OCI-LY1 (cell line): ENCODE measurements around the gene NUDT14.

Experiments
- H2AFZ ChIP-seq: fragments of 200-600 bp; sonication (generic), shearing (Covaris generic); 2 replicates; pipeline ENCODE4 v1.6.0; 2014; ENCODE audit warnings: antibody characterized with exemption, mild to moderate bottlenecking, low read length
- H3F3A ChIP-seq: fragments of 200-600 bp; sonication (generic), shearing (Covaris generic); 2 replicates; pipeline ENCODE4 v1.6.0; 2014; ENCODE audit warnings: mild to moderate bottlenecking, antibody characterized with exemption, low read length, moderate library complexity; ENCODE audit not compliant: insufficient read depth
- H3K27ac ChIP-seq: fragments of 200-600 bp; sonication (generic); 2 replicates; pipeline ENCODE4 v1.5.1; 2014; ENCODE audit warnings: low read length, mixed run types, mild to moderate bottlenecking, low read depth; ENCODE audit not compliant: poor library complexity, severe bottlenecking
- H3K27me3 ChIP-seq: fragments of 200-600 bp; sonication (generic); 2 replicates; pipeline ENCODE4 v1.6.0; 2014; ENCODE audit warnings: antibody characterized with exemption, mild to moderate bottlenecking, low read length, moderate library complexity; ENCODE audit not compliant: insufficient read depth
- H3K36me3 ChIP-seq: fragments of 200-600 bp; sonication (generic); 2 replicates; pipeline ENCODE4 v1.6.1; 2014; ENCODE audit warnings: mild to moderate bottlenecking, antibody characterized with exemption, low read length, moderate library complexity, mixed read lengths; ENCODE audit not compliant: insufficient read depth
- H3K4me1 ChIP-seq: fragments of 200-600 bp; sonication (generic); 2 replicates; pipeline ENCODE4 v1.5.1; 2014; ENCODE audit warnings: mild to moderate bottlenecking, low read length, moderate library complexity; ENCODE audit not compliant: insufficient read depth, severe bottlenecking
- H3K4me2 ChIP-seq: fragments of 200-600 bp; sonication (generic), shearing (Covaris generic); 2 replicates; pipeline ENCODE4 v1.6.1; 2014; ENCODE audit warnings: low read length
- H3K4me3 ChIP-seq: fragments of 200-600 bp; sonication (generic); 2 replicates; pipeline ENCODE4 v1.5.1; 2014; ENCODE audit warnings: low read length, low read depth, mild to moderate bottlenecking, mixed read lengths; ENCODE audit not compliant: poor library complexity, severe bottlenecking
- H3K79me2 ChIP-seq: fragments of 200-600 bp; shearing (Covaris generic); 2 replicates; pipeline ENCODE4 v1.6.1; 2016; ENCODE audit warnings: mixed run types, low read length, mixed read lengths; ENCODE audit not compliant: insufficient read depth
- H3K9ac ChIP-seq: fragments of 200-600 bp; sonication (generic), shearing (Covaris generic); 2 replicates; pipeline ENCODE4 v1.6.1; 2014; ENCODE audit warnings: mild to moderate bottlenecking, low read length, mixed read lengths
- H3K9me2 ChIP-seq: fragments of 200-600 bp; sonication (generic), shearing (Covaris generic); 2 replicates; pipeline ENCODE4 v1.6.1; 2014; ENCODE audit warnings: low read depth, mild to moderate bottlenecking, low read length, mixed read lengths
- H3K9me3 ChIP-seq: fragments of 200-600 bp; shearing (Covaris generic); 2 replicates; pipeline ENCODE4 v1.6.1; 2014; ENCODE audit warnings: low read length, mixed read lengths
- H4K20me1 ChIP-seq: fragments of 200-600 bp; sonication (generic), shearing (Covaris generic); 2 replicates; pipeline ENCODE4 v1.6.0; 2016; ENCODE audit warnings: mild to moderate bottlenecking, low read length; ENCODE audit not compliant: insufficient read depth
- EZH2 ChIP-seq: fragments of 200-600 bp; sonication (generic), shearing (Covaris generic); IDR thresholded peaks from 2 replicates; pipeline ENCODE4 v1.8.0; 2017; ENCODE audit warnings: borderline replicate concordance, mixed run types, mild to moderate bottlenecking, antibody characterized with exemption, low read length, moderate library complexity, mixed read lengths
- TF ChIP-seq, protein P1 (sequence below): fragments of 200-600 bp; sonication (generic), shearing (Covaris generic); IDR thresholded peaks from 2 replicates; pipeline ENCODE4 v1.5.1; 2017; ENCODE audit warnings: mild to moderate bottlenecking, antibody characterized with exemption, low read length, moderate library complexity, mixed read lengths

The NUDT14 gene

DNA sequence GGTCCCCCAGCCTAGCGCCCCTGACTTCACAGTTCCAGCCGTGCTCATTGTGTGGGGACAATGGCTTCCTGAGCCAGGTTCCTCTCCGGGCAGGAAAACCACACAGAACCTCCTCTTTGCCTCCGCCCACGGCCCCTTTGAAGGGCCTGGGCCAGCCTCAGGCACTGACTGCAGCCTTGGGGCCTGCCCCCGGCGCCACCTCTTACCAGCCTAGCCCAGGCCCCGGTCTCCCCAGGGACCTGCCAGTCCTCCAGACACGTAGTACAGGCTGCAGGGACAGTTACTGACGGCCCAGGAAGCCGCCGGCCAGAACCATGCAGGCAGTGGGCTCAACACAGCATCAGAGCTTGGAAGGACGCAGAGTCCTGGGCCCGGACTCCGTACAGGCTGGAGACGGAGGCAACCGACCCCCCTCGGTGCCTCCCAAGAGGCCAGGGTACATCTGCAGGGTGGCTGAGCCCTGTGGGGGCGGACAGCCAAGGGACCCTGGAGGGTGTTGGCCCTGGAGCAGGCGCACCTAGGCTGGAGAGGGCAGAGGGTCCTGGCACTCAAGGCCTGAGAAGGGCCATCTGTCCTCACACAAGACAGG, 20.9 kb upstream of the NUDT14 start:
- TF ChIP-seq EZH2, result no peak
- TF ChIP-seq, protein P1, sequence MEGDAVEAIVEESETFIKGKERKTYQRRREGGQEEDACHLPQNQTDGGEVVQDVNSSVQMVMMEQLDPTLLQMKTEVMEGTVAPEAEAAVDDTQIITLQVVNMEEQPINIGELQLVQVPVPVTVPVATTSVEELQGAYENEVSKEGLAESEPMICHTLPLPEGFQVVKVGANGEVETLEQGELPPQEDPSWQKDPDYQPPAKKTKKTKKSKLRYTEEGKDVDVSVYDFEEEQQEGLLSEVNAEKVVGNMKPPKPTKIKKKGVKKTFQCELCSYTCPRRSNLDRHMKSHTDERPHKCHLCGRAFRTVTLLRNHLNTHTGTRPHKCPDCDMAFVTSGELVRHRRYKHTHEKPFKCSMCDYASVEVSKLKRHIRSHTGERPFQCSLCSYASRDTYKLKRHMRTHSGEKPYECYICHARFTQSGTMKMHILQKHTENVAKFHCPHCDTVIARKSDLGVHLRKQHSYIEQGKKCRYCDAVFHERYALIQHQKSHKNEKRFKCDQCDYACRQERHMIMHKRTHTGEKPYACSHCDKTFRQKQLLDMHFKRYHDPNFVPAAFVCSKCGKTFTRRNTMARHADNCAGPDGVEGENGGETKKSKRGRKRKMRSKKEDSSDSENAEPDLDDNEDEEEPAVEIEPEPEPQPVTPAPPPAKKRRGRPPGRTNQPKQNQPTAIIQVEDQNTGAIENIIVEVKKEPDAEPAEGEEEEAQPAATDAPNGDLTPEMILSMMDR, result no peak
- Histone ChIP-seq H3K9me2 (no peaks in the 10 kb centered on the region), H3K79me2 (no peaks in the 10 kb centered on the region), H3K9me3 (no peaks in the 10 kb centered on the region), H3F3A (no peaks in the 10 kb centered on the region), H2AFZ (no peak overlapping the region), H3K4me2 (no peak overlapping the region), H4K20me1 (no peaks in the 10 kb centered on the region), H3K36me3 (no peaks in the 10 kb centered on the region), H3K27me3 (peaks cover 3% of the 10 kb centered on the region; the same call in 1 of the 2 replicates), H3K4me1 (no peaks in the 10 kb centered on the region), H3K4me3 (no peak overlapping the region), H3K9ac (no peak overlapping the region), H3K27ac (no peak overlapping the region)

DNA sequence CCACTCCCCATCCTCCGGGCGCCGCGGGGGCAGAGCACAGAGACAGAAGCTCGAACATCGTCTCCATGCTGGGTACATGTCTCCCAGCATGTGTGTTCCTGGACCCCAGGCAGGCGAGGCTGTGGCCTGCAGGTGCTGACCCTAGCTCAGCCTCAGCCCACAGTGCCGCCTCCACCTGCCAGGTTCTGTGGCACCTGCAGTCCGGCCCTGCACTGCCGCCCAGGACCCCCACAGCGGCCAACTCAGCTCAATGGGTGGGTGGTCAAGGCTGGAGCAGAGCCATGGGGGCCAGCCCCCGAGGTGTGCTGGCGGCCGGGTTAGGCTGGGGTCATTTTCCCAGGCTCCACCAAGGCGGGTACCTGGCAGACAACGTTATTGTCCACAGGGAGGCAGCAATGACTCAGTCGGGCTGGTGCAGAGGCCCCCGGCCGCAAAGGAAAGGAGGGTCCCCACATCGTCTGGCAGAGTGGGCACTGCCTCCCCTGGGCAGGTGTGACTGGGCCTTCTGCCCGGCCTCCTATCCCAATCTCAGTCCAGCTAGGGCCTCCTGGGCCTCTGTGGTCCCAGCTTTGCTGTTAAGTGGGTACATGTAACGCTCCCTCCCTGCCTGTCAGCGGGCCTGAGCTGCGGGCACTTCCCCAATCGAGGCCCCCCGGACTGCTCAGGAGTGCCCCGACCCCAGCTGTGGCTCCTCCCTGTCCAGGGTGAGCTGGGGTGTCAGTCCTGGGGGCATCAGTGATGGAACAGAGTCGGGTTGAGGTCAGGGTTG, 20.2 kb upstream of the NUDT14 start:
- Histone ChIP-seq H3K9me3 (no peaks in the 10 kb centered on the region), H3K4me1 (no peaks in the 10 kb centered on the region), H3K4me3 (no peak overlapping the region), H2AFZ (no peak overlapping the region), H3F3A (no peaks in the 10 kb centered on the region), H3K36me3 (no peaks in the 10 kb centered on the region), H4K20me1 (no peaks in the 10 kb centered on the region), H3K9me2 (no peaks in the 10 kb centered on the region), H3K27ac (no peak overlapping the region), H3K79me2 (no peaks in the 10 kb centered on the region), H3K9ac (no peak overlapping the region), H3K27me3 (peaks cover 3% of the 10 kb centered on the region; the same call in 1 of the 2 replicates), H3K4me2 (no peak overlapping the region)
- no peak for TF ChIP-seq EZH2
- TF ChIP-seq, protein P1, result peak; percentile 47; the same call in 1 of the 2 replicates

DNA sequence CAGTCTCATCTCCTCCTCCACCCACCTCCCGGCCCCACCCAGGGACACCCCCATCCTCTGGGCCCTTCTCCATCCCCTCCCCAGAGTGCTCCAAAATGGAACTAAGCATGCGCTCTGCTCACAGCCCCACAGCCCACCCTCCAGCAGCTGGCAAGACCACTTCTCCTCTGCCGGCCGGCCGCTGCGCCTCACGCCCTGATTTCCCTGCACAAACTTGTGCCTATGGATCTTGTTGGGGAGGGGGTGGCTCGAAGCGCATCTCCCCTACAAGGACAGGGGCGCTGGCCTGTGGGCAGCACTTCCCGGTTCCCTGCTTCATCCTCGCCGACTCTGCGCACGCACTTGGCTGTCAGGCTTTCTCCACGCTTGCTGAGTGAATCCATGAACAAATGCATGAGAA, 19.5 kb upstream of the NUDT14 start:
- H3F3A ChIP-seq, result no peaks in the 10 kb centered on the region
- no peaks in the 10 kb centered on the region for H3K9me2 ChIP-seq
- H3K4me3 ChIP-seq, result no peak overlapping the region
- H3K79me2 ChIP-seq, result no peaks in the 10 kb centered on the region
- no peak overlapping the region for H2AFZ ChIP-seq
- no peaks in the 10 kb centered on the region for H3K9me3 ChIP-seq
- no peaks in the 10 kb centered on the region for H3K4me1 ChIP-seq
- no peak overlapping the region for H3K4me2 ChIP-seq
- peaks cover 7% of the 10 kb centered on the region; the same call in 1 of the 2 replicates for H3K27me3 ChIP-seq
- H3K9ac ChIP-seq, result no peak overlapping the region
- H3K36me3 ChIP-seq, result no peaks in the 10 kb centered on the region
- H3K27ac ChIP-seq, result no peak overlapping the region
- TF ChIP-seq, protein P1, result no peak
- no peak for TF ChIP-seq EZH2
- H4K20me1 ChIP-seq, result no peaks in the 10 kb centered on the region
